NCI-H510A (cell line): ENCODE results near the gene HDAC4.

ENCODE experiments used
- DNase-seq: peaks from one replicate; lab custom pipeline; 2025; lab: John Stamatoyannopoulos, UW

Gene HDAC4

DNA sequence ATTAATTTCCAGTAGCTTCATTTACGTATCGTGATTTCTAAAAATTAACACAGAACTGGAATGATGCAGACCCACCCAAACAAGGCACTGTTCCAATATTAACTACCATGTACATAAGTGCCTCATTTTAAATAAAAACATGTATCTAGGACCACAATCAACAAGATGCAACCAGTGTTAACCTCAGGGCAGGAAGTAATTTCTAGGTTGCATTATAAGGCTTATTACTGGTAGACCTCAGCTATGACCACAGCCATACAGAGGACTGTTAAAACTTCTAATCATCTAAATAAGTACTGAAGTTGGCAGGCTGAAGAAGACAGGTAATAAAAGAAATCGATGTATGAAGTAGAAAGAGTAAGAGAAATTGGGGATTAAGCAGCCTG is 262.9 kb downstream of the HDAC4 start:
- no peak for DNase-seq

DNA sequence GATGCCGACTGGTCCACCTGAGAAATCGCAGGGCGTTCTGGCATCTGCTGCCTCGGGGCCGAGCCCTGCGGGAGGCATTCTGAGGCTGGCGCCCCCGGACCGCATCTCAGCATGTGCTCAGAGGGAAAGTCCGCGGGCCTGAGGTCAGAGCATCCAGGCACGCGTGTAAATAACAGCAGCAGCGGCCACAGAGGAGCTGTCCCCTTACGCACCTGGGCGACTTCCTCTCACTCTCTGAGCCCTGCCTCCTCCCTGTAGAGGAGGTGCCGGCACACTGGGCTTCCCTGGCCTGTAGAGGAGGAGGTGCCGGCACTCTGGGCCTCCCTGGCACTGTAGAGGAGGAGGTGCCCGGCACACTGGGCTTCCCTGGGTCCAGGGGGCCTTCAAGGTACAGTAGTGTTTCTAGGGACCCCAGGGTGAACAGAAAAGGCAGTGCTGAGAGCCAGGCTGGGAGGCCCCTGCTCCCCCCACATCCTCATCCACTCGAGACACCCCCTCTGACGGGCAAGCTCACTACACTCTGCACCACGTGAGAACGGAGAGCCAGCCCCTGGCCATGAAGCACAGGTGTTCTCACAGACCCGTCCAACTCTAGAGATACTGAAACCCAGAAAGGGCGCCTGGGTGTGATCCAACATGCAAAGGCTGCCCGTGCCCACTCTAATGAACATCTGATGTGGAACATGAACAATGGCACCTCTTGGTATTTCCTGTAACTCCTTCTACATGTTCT is 263.5 kb downstream of the HDAC4 start:
- no peak for DNase-seq

DNA sequence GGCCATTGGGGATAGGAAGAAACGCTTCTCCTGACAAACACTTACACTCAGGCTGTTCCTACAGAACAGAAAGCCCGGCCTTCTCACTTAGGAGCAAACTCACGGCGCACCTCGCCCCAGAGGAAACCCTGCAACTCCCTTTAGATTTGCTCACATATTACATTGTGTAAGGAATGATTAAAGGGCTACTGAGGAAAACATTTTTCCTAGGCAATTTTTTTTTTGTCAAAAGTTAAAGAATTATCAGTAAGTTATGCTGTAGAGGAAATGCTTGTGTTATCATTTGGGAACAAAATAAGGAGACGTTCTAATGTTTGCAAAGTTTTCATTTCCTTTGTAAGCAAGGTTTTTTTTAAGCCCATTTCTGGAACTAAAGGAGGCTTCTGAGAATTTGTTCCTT is 264.1 kb downstream of the HDAC4 start:
- DNase-seq, result no peak

DNA sequence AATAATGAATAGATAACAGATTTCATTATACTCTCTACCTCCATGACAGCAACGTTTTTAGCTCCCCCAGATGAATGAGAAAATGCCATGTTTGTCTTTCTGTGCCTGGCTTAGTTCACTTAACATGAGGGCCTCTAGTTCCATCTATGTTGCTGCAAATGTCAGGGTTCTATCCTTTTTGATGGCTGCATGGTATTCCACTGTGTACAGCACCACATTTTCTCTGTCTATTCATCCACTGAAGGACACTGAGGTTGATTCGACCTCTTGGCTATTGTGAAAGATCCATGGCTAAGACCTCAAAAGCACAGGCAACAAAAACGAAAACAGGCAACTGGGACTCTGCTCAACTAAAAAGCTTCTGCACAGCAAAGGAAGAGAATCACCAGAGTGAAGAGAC is 264.6 kb downstream of the HDAC4 start:
- no peak for DNase-seq

DNA sequence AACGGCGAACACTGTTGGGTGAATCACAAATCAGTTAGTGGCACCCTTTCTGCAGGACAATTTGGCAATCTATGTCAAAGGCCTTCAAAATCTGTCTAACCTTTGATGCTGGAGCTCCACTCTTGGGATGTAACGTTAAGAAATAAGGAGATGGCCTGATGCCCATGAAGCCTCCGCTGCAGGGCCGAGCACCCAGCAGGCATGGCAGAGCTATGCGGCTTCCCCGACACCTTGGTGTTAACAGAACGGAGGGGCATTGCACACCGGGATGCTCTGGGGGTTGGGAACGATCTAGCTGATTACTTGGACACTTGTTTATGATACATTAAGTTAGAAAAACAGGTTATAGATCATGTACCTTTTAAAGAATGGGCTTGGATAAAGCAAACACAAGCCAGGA is 265.3 kb downstream of the HDAC4 start:
- DNase-seq, result no peak

DNA sequence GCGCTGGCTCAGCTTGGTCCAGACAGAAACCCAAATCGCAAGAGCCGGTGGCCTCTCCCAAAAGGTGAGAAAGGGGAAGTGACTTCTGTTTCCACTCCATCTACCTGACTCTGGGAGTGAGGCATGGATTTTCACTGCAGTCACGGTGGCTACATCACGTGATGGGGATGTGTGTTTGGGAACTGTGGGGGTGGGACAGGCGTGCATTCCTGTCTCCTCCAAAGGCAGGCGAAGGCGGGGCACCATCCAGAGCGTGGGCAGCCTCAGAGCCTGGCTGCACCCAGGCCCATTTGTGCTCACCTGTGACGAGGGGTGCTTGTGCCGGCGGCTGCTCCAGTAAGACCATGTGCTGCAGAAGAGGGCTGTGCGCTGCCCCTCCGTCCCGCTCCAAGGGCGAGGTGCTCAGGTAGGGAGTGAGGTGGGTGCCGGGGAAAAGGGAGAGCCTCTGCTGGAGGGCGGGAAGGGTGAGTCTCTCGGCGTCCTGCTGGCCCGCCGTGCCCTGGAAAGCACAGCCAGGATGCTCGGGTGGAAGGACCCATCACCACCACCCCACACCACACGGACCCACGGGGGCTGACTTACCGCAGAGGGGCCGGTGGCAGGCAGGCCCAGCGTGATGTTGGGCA is 266.8 kb downstream of the HDAC4 start:
- no peak for DNase-seq

DNA sequence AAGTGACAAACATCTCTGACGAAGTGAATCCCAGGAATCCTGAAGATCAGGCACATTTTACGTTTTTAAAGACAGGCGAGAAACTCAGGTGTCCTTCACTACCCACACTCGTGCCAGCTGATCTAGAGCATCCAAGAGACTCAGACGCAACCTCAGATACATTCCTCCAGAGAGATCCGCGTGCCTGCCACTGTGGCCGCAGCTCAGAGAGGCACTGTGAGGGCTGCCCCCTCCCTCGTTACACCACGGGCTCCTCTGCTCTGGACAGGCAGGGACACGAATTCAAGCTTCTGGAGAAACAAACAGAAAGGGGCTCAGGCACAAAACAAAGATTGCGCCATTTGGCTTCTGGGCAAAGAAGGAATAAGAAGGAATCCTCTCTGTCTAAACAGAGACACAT is 268.0 kb downstream of the HDAC4 start:
- no peak for DNase-seq

DNA sequence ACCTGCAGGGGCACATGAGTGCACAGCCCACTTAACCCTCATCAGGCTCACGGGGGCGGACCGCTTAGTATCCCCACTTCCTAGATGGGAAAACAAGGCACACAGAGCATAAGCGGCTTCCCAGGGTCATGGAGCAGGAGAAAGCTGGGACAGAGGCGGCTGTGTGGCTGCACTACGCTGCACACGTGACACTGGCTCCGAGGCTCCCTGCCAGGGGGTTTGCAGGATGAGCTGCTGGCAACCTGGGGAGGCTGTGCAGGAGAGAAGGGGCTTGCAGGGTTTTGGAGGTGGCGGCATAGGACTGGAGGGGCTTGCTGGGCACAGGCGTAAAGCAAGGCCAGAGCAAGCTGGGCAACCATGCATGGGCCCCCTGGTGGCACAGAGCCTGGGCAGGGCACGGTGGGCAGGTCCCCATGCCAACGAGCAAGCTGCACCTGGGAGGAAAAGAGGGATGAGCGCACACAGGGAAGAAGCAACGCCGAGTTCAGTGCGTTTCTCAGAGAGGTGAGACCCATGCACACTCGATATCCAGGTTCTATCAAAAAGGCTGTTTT is 268.6 kb downstream of the HDAC4 start:
- DNase-seq, result no peak

DNA sequence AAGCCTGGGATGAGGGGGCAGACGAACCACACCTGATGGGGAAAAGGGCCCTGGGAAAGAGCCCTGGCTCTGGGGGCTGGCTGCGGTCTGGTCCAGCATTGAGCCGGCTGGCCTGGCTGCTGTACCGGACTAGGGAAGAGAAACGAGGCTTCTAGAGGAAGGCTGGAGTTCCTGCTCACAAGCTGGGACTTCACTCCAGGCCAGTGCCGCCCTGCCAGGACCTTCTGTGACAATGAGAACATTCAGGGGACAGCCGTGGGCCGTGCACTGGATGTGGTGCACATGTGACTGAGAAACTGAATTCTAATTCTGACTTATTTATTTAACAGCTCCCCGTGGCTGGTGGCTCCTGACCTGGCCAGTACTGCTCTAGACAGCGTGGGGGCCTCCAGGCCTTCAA is 269.3 kb downstream of the HDAC4 start:
- no peak for DNase-seq

DNA sequence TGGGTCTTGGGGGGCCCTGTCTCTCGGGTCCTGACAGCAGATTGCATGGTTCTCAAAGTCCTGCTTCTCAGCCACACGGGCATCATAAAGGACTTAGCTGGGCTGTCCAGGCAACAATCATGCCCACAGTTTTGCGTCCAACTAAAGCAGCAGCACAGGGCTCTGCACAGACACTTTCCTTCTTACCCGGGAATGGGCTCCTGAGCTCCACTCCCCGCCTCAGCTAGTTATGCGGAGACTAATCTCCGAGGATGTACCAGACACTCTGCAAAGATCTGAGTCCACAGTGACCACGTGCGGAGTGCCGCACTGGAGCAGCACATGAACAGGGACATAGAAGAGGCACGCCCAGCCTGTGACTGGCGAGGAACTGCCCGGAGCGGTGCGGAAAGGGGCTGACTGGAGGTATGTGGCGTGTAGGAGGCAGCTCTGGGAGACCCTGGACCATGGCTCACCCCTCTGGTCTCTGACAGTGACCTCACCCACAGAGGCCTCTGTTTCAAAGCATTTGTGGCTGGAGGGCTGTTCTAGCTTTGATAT is 270.0 kb downstream of the HDAC4 start:
- no peak for DNase-seq

DNA sequence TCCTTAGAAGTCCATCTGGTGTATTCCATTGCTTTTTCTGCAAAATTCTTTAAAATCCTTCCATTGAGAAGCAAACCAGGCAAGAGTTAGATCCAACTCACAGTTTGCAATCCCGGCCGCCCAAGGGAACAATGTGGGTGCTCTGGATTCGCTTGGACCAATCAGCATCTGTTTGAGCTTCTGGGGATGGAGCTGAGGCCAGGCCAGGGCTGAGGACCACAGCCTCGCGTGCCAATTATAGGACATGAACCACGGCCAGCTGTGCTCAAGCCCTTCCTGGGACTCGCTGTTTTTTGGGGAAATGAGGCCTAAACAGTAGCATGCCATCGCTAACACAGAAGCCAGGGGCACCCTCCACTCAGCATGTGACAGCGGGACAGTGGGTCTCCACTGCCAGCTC is 270.8 kb downstream of the HDAC4 start:
- DNase-seq, result no peak

DNA sequence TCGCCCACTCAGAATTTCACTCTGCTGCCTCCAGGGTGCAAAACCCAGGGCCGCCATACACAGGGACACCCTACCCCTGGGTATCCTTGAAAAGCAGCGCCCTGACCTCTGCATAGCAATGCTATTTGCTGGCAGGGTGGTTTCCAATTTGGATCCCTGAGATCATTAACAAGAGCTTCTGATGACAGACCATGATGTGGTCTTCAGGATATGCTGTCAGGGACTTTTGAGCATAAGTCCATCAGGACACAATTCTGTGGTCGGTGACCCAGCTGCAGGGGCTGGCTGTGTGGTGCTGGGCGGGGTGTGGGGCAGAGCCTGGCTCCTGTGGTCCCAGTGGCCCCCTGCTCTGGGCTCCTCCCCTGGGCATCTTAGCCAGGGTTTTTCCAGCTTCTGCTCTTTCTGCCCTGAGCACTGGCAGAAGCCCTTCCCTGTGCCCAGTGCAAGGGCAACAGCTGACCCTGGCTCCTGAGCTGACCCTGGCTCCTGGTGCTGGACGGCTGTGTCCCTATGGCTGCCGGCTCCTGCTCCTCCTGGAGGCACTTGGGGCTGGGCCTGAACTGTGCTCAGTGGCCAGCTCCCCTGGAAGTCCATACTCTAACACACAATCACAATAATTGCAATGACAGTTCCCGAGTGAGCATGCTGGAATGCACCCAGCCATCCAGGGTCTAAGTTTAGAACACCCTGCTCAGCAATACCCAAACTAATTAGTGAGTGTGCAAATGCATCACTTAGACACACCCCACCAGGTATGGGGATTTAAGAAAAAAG is 271.5 kb downstream of the HDAC4 start:
- no peak for DNase-seq

DNA sequence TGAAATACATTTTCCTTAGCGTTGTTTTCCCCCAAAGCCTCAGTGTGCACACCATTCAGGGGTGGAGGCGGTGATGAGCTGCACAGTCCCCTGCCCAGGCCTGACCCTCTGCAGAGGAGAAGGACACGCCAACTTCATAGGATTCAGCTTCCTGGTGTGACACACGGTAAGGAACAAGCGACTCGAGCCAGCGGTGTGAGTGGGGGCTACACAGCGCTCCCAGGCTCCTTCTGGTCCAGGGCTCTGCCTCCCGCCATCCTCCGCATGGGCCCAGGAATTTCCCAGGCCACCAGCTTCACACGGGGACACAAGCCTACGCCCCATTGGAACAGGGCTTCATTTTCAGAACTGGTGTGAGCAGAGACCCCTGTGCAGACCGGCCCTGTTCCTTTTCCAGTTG is 272.1 kb downstream of the HDAC4 start:
- no peak for DNase-seq

DNA sequence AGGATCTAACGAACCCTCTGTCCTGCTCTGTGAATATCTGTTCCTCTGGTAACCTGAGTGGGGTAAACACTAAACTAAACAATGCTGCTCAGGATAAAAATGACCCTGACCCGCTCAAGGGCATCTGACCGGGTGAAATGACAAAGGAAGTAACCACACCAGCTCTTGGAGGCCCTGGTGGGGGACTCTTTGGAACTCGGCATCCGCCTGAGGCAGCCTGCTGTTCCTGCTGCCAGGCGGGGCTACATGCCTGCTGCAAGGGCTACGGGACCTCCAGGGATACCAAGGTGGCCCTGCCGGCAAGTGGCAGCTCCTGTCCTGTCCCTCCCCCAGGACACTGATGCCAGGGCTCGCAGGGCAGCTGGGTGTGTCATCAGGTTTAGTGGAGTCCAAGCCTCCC is 273.3 kb downstream of the HDAC4 start:
- no peak for DNase-seq

DNA sequence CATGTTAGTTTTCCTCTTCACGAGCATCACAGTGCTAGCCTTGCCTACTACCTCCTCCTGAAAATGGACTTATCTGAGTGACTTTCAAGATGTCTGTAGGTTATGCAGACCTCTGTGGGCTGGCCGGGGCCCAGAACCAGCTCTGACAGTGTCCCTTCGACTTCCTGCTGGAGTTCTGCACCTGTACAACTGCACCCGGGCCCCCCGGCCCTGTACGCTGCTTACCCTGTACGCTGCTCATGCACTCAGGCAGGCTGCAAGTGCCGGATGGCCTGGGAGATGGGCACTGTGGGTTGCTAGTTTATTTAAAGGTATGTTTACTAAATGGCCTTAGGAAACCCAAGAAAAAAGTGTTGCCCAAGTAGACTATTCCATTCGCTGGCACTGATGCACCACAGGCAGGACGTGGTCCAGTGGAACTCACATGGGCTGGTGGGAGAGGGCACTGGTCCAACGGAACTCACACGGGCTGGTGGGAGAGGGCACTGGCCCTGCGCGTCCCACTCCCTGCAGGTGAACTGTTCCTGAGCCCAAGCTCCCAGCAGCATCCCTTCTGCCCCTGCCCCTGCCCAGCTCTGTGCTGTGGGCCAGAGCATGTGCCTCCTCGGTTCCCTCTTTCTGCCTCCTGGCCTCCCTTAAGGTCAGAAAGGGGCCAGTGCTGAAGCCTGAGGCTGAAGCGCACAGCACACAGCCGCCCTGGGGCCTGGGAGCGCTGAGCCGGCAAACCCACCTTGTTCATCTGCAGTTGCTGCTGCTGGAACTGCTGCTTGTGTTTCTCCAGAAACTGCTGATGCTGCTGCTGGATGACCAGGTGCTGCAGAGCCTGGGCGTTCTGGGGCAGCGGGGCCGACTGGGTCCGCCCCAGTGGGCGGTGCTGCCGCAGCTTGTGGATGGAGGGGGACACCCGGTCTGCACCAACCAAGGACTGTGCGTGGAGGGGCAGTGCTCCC is 274.8 kb downstream of the HDAC4 start:
- DNase-seq, result no peak

DNA sequence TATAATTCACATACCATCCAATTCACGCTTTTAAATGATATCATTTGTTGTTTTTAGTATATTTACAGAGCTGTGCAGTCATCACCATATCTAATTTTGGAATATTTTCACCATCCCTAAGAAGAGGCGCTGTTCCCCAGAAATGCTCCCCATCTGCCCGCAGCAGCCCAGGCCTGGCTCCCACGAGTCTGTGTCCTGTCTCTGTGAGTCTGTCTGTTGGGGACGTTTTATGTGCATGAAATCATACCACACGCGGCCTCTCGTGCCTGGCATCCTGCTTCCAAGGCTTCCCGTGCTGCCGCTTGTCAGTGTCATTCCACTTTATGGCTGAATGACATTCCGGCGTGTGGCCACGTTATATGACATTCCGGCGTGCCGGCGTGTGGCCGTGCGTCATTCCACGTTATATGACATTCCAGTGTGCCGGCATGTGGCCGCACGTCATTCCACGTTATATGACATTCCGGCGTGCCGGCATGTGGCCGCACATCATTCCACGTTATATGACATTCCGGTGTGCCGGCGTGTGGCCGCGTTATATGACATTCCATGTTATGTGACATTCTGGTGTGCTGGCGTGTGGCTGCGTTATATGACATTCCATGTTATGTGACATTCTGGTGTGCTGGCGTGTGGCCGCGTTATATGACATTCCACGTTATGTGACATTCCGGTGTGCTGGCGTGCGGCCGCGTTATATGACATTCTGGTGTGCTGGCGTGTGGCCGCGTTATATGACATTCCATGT is 276.5 kb downstream of the HDAC4 start:
- DNase-seq, result no peak

DNA sequence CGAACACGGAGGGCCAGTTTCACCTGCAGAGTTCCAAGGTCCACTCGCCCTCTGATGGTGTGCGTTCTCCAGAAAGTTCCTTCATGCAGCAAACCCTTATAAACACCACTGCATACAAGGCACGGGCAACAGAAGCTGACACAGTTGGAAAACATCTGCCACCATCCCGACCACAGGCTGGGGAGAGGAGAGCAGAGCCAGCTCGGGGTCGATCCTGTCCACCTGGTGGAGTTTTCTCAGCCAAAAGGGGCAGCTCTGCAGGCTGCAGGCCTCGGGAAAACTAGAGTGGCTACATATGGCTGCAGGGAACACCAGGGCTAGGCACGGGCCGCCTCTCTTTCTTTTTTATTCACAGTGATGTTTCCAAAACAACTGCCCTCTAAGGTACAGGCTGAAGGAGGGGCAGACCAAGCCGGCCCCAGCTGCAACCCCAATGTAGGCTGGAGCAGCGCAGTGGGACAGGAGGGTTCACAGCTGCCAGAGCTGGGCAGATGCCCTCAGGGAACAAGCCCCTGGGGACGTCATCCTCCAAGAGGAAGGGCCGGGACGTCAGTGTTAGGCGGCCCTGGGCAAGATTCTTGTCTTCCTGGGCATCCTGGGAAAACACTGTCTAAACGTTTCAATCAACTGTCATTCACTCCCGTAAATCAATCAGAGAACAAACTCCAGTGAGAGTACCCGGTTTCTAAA is 278.3 kb downstream of the HDAC4 start:
- DNase-seq, result no peak

DNA sequence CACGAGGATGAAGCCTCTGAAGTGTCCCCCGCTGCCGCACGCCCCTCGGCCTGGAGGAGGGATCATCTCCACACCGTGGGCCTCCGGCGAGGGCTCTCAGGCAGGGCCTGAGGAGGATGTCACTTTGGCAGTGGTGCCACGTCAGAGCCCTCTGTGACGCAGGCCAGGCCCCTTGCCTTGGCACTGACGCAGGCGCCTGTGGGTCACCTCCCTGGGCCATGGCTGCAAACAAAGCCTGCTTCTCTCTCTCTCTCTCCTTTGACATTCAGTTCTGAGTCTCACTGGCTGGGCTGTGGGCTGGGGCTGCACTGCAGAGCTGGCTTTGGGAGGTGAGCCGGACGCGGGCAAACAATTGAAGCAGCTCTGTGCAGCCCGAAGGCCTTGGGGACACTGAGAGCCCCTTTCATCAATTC is 279.2 kb downstream of the HDAC4 start:
- no peak for DNase-seq

DNA sequence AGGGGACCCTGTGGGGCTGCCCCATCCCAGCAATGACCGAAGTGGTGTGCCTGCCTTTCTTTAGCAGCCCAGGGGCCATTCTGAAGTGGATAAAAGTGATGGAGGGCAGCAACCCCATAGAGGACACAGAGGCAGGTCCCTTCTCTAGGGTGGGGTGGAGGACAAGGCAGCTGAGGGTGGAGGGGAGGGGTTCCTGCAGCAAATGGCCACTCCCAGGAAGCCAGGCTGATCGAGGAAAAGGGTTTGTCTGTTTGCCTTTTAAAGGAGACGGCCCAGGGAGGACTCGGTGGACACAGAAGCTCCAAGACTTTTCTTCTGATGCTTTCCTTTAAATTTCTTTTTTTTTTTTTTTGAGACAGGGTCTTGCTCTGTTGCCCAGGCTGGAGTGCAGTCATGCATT is 280.2 kb downstream of the HDAC4 start:
- DNase-seq, result no peak
